Measurements from ENCODE around the gene ZC3H7B.

ZC3H7B gene

GRCh38 chr22:41406410-41406809 lies 105.1 kb downstream of the ZC3H7B start:
- H3K4me3 ChIP-seq (ENCODE audit: low read depth, low read length): no peak overlapping the region
- TF ChIP-seq, protein P1, sequence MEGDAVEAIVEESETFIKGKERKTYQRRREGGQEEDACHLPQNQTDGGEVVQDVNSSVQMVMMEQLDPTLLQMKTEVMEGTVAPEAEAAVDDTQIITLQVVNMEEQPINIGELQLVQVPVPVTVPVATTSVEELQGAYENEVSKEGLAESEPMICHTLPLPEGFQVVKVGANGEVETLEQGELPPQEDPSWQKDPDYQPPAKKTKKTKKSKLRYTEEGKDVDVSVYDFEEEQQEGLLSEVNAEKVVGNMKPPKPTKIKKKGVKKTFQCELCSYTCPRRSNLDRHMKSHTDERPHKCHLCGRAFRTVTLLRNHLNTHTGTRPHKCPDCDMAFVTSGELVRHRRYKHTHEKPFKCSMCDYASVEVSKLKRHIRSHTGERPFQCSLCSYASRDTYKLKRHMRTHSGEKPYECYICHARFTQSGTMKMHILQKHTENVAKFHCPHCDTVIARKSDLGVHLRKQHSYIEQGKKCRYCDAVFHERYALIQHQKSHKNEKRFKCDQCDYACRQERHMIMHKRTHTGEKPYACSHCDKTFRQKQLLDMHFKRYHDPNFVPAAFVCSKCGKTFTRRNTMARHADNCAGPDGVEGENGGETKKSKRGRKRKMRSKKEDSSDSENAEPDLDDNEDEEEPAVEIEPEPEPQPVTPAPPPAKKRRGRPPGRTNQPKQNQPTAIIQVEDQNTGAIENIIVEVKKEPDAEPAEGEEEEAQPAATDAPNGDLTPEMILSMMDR (IDR thresholded peaks at IDR 0.05; ENCODE audit: borderline replicate concordance, insufficient read depth, low read depth, low read length): no peak

DNA sequence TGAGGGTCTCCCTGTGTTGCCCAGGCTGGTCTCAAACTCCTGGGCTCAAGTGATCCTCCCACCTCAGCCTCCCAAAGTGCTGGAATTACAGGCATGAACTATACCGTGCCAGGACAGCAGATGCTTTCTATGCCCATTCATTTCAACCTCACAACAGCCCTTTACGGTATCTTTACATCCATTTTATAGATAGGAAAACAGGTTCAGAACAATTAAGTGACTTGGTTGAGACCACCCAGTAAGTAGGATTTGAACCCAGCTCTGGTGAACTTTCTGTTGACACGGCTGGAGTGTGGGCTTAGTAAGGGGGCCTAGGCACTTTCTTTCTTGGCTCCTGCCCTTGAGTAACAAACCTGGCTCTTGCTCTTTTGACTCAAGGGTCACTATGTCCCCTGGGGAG lies 106.1 kb downstream of the ZC3H7B start:
- TF ChIP-seq, protein P1 (IDR thresholded peaks at IDR 0.05; ENCODE audit: borderline replicate concordance, insufficient read depth, low read depth, low read length): no peak
- no peak overlapping the region for H3K4me3 ChIP-seq (ENCODE audit: low read depth, low read length)

DNA sequence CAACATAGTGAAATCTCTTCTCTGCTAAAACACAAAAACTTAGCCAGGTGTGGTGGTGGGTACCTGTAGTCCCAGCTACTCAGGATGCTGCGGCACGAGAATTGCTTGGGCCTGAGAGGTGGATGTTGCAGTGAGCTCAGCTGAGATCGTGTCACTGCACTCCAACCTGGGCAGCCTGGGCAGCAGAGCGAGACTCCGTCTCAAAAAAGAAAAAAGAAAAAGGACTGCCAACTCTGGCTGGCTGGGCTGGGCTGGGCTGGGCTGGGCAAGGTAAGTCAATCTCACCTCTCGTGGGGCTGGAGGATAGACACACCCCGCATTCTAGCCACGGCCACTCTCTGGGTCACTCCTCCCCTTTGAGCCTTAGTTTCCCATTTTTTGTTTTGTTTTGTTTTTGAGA lies 107.3 kb downstream of the ZC3H7B start:
- no peak overlapping the region for H3K4me3 ChIP-seq (ENCODE audit: low read depth, low read length)
- TF ChIP-seq, protein P1 (IDR thresholded peaks at IDR 0.05; ENCODE audit: borderline replicate concordance, insufficient read depth, low read depth, low read length): no peak
